Lower lobe of right lung (tissue), 2 donors: ENCODE measurements around the gene EI24. TPM values are rescaled to one million over a fixed set of nuclear protein-coding genes. Genes with fewer than 3 reads are reported as not detected.
"Not testable (repeated sequence)": the region's sequence is repeated elsewhere in the genome, so short reads cannot be mapped to it uniquely, and the experiment has no call there.

Experiments used
- ATAC-seq, 2 donors: fragments of 200-7000 bp; cut with Tn5 transposase; one replicate each; pipeline ENCODE4 v1.9.1; 2020 to 2022; ENCODE audit warnings: mild to moderate bottlenecking in 2 of 2, moderate library complexity in 2 of 2
- DNase-seq: peaks from one replicate; pipeline ENCODE4 v3.0.0-alpha.2; 2020
- H3K27ac ChIP-seq: fragments of 200-600 bp; one replicate; pipeline ENCODE4 v1.8.0; 2022
- H3K27me3 ChIP-seq: fragments of 200-600 bp; one replicate; pipeline ENCODE4 v1.8.0; 2022; ENCODE audit warnings: low read depth
- H3K36me3 ChIP-seq: fragments of 200-600 bp; one replicate; pipeline ENCODE4 v1.8.0; 2022; ENCODE audit warnings: mild to moderate bottlenecking
- H3K4me1 ChIP-seq: fragments of 200-600 bp; one replicate; pipeline ENCODE4 v1.8.0; 2022
- H3K4me3 ChIP-seq: fragments of 200-600 bp; one replicate; pipeline ENCODE4 v1.8.0; 2022; ENCODE audit warnings: mild to moderate bottlenecking
- H3K9me3 ChIP-seq: fragments of 200-600 bp; one replicate; pipeline ENCODE4 v1.8.0; 2022
- intact Hi-C: fragments of 100-400 bp; cut with DNase I; formaldehyde crosslinking; loops from one replicate; pipeline ENCODE4 v1.11.0; 2022
- long read RNA-seq: library from polyadenylated mRNA; unstranded; transcript quantifications from one replicate; pipeline ENCODE4 v2.0.0, GENCODE V29; 2021
- total RNA-seq: library from RNA; stranded (reverse); fragmentation: NEBNext Ultra II Directional; extraction: Animal tissue kit (Norgen Biotek cat#: 25700); gene quantifications from one replicate; pipeline ENCODE4 v1.2.1, GENCODE V29; 2021
- TF ChIP-seq, protein P1 (sequence below): fragments of 200-600 bp; IDR thresholded peaks from one replicate; pipeline ENCODE4 v1.8.0; 2022; ENCODE audit warnings: antibody characterized with exemption, mild to moderate bottlenecking
- donor health status: DM: no; HTN: yes; CAD: no; lungs with severe emphysema.

EI24 gene
- total RNA-seq = 56.8 TPM
- long read RNA-seq, transcript EI24-201 (11 exons, 2,455 nt) = major isoform, 107 of 139 reads
- long read RNA-seq, partial matches to known transcripts = 4 of 139 reads
- long read RNA-seq, other reads (novel, unspliced or antisense) = 20 of 139 reads

GRCh38 chr11:125568970-125569914, at the start of gene EI24:
EI24 (plus strand) TSS chr11:125569477; CDS start chr11:125572528, 3,051 bp downstream.
- Histone ChIP-seq H3K4me1 (peaks cover 23% of the 10 kb centered on the region), H3K27me3 (no peaks in the 10 kb centered on the region), H3K36me3 (peaks cover 22% of the 10 kb centered on the region), H3K4me3 (peak within 1 kb of the TSS; percentile 99), H3K9me3 (no peaks in the 10 kb centered on the region), H3K27ac (peak within 1 kb of the TSS; percentile 93)
- peak; percentile 95 for DNase-seq
- ATAC-seq = peak; percentile 99
- TF ChIP-seq, protein P1, sequence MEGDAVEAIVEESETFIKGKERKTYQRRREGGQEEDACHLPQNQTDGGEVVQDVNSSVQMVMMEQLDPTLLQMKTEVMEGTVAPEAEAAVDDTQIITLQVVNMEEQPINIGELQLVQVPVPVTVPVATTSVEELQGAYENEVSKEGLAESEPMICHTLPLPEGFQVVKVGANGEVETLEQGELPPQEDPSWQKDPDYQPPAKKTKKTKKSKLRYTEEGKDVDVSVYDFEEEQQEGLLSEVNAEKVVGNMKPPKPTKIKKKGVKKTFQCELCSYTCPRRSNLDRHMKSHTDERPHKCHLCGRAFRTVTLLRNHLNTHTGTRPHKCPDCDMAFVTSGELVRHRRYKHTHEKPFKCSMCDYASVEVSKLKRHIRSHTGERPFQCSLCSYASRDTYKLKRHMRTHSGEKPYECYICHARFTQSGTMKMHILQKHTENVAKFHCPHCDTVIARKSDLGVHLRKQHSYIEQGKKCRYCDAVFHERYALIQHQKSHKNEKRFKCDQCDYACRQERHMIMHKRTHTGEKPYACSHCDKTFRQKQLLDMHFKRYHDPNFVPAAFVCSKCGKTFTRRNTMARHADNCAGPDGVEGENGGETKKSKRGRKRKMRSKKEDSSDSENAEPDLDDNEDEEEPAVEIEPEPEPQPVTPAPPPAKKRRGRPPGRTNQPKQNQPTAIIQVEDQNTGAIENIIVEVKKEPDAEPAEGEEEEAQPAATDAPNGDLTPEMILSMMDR = peak; percentile 80
- intact Hi-C loops = no loop called here

DNA sequence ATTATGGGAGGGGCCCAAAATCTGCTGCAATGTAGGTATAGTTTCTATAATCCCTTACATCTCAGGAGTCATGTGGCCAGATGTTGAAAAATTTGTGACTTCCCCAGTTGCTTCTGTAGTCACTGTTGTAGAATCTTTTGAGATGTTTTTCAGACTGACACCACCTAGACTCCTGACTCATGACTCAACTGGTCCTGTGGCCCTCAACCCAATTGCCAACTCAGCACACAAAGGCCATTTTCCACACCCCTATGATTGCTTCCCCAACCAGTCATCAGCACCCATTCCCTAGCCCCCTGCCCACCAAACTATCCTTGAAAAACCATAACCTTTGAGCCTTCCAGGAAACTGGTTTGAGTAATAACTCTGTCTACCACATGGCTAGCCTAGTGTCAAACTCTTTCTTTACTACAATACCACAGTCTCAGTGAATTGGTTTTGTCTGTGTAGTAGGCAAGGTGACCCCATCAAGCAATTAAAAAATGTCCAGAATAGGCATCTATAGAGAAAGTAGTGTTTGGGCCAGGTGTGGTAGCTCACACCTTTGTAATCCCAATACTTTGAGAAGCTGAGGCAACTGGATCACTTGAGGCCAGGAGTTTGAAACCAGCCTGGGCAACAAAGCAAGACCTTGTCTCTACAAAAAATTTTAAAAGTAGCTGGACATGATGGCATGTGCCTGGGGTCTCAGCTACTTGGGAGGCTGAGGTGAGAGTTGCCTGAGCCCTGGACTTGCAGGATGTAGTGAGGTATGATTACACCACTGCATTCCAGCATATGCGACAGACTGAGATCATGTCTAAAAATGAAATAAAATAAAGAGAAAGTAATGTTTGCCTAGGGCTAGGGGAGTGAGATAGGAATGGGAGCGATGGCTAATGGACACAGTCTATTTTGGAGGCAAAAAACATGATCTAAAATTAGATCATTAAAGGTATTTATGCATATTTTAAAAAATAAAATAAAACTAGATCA, 49.1 kb upstream of the EI24 start:
- Histone ChIP-seq H3K36me3 (no peaks in the 10 kb centered on the region), H3K27ac (no peak overlapping the region), H3K4me3 (no peak overlapping the region), H3K27me3 (no peaks in the 10 kb centered on the region), H3K9me3 (no peaks in the 10 kb centered on the region), H3K4me1 (no peaks in the 10 kb centered on the region)
- ATAC-seq (no peak), DNase-seq (no peak)
- TF ChIP-seq, protein P1 = no peak
- intact Hi-C loops = no loop called here

DNA sequence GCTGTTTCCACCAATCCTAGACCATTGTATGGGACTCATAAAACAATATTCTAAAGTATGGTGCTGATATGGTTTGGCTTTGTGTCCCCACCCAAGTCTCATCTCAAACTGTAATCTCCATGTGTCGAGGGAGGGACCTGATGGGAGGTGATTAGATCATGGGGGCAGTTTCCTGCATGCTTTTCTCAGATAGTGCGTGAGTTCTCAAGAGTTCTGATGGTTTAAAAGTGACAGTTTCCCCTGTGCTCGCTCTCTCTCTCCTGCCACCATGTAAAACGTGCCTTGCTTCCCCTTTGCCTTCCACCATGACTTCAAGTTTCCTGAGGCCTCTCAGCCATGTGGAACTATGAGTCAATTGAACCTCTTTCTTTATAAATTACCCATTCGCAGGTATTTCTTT, 44.0 kb upstream of the EI24 start:
- Histone ChIP-seq H3K4me3 (no peak overlapping the region), H3K27ac (no peak overlapping the region), H3K27me3 (no peaks in the 10 kb centered on the region), H3K9me3 (no peaks in the 10 kb centered on the region), H3K4me1 (no peaks in the 10 kb centered on the region), H3K36me3 (no peaks in the 10 kb centered on the region)
- intact Hi-C loops = no loop called here
- TF ChIP-seq, protein P1 = no peak
- no peak for DNase-seq
- ATAC-seq = no peak

DNA sequence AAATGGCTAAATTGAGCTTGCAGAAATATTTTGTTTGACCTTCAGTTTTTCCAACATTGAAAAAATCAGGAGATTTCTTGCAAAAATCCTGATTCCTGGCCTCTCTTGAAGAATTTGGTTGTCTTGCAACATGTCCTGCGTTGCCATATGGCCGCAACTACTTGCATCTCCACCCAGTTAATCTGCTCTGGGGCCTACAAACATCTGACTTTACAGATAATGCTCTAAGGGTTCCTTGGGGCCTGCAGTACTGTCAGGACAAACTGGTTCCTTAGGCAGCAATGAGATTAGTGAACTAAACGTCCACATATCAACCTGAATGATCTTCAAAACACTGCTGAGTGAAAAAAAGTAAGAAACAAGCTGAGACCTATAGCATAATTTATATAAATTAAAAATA, 36.6 kb upstream of the EI24 start:
- Histone ChIP-seq H3K36me3 (no peaks in the 10 kb centered on the region), H3K27ac (no peak overlapping the region), H3K4me3 (no peak overlapping the region), H3K9me3 (no peaks in the 10 kb centered on the region), H3K4me1 (no peaks in the 10 kb centered on the region), H3K27me3 (no peaks in the 10 kb centered on the region)
- DNase-seq (no peak), ATAC-seq (no peak)
- TF ChIP-seq, protein P1 = no peak
- intact Hi-C loops = no loop called here

DNA sequence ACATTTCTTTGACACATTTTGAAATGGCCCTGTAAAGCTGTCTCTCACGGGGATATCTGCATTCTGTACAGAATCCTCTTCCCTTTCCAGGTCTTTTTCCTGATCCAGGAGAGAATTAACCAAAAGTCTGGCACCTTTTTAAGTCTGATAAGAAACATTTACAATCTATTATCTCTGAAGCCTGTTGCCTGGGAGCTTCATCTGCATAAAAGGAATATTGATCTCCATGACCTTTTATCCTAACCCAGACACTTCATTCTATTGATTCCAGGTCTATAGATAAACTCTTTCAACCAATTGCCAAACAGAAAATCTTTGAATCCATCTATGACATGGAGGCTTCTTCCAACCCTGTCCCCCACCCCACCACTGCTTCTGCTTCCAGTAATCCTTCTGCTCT, 33.7 kb upstream of the EI24 start:
- no peak for DNase-seq
- ATAC-seq = no peak
- intact Hi-C loops = no loop called here
- no peaks in the 10 kb centered on the region for H3K27me3 ChIP-seq
- no peak overlapping the region for H3K4me3 ChIP-seq
- H3K36me3 ChIP-seq = no peaks in the 10 kb centered on the region
- H3K4me1 ChIP-seq = no peaks in the 10 kb centered on the region
- H3K27ac ChIP-seq = no peak overlapping the region
- TF ChIP-seq, protein P1 = no peak
- H3K9me3 ChIP-seq = no peaks in the 10 kb centered on the region

DNA sequence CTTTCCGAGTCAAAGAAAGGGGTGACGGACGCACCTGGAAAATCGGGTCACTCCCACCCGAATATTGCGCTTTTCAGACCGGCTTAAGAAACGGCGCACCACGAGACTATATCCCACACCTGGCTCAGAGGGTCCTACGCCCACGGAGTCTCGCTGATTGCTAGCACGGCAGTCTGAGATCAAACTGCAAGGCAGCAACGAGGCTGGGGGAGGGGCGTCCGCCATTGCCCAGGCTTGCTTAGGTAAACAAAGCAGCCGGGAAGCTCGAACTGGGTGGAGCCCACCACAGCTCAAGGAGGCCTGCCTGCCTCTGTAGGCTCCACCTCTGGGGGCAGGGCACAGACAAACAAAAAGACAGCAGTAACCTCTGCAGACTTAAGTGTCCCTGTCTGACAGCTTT, 32.4 kb upstream of the EI24 start:
- H3K4me1 ChIP-seq, intact Hi-C loops, H3K9me3 ChIP-seq, DNase-seq, H3K36me3 ChIP-seq, H3K4me3 ChIP-seq, H3K27me3 ChIP-seq, H3K27ac ChIP-seq, ATAC-seq: not testable (repeated sequence)
